Measurements from ENCODE around the gene PPFIA3. TPM values are rescaled to one million over a fixed set of nuclear protein-coding genes. Genes with fewer than 3 reads are reported as not detected.
A peak's percentile ranks its signal among the peaks of the same experiment; 100 is the strongest.

Gene PPFIA3
- total and polyA plus RNA-seq, 2 experiments from 2014 or later: 25.4 to 29.7 TPM

GRCh38 chr19:49150944-49151243, 31.6 kb downstream of the PPFIA3 start:
- Mint-ChIP-seq H3K4me3 (peak overlapping the region; percentile 96), H3K36me3 (ENCODE audit: low read depth) (peaks cover 8% of the 10 kb centered on the region; the same call in 2 of the 3 replicates), H3K4me1 (peaks cover 45% of the 10 kb centered on the region), H3K27ac (no peak overlapping the region), H3K9me3 (peaks cover 12% of the 10 kb centered on the region), H3K27me3 (ENCODE audit: insufficient read depth, low read depth, poor library complexity) (peaks cover 28% of the 10 kb centered on the region)
- H3K79me2 ChIP-seq (replicated peaks; ENCODE audit: insufficient read depth): no peaks in the 10 kb centered on the region
- H4K20me1 ChIP-seq (replicated peaks; ENCODE audit: insufficient read depth): no peaks in the 10 kb centered on the region
- no peak for DNase-seq (ENCODE audit: low spot score)
- no peak for ATAC-seq
- no peak overlapping the region for H2AFZ ChIP-seq
- peak overlapping the region; percentile 96 for H3K4me3 ChIP-seq
- H3K4me1 ChIP-seq (ENCODE audit: insufficient read depth): peaks cover 27% of the 10 kb centered on the region
- H3K36me3 ChIP-seq (ENCODE audit: insufficient read depth): no peaks in the 10 kb centered on the region
- TF ChIP-seq ZNF114 (CRISPR knock-in tag; IDR thresholded peaks at IDR 0.05): no peak
- no peak for TF ChIP-seq CTCF (conservative IDR thresholded peaks at IDR 0.05; ENCODE audit: low read depth in 2 of 2)
- no peak for TF ChIP-seq EZH2 (IDR thresholded peaks at IDR 0.05; ENCODE audit: low read depth, unreplicated experiment)
- no peak for TF ChIP-seq ETS1 (IDR thresholded peaks at IDR 0.05)
- TF ChIP-seq ZNF462 (CRISPR knock-in tag; IDR thresholded peaks at IDR 0.05): no peak
- no peak for TF ChIP-seq NANOG (IDR thresholded peaks at IDR 0.05; ENCODE audit: borderline replicate concordance)
- no peak for TF ChIP-seq REST (IDR thresholded peaks at IDR 0.05; ENCODE audit: unreplicated experiment)
- TF ChIP-seq ZNF331 (CRISPR knock-in tag; IDR thresholded peaks at IDR 0.05; ENCODE audit: low read depth): no peak
- TF ChIP-seq JUNB (IDR thresholded peaks at IDR 0.05; ENCODE audit: unreplicated experiment): no peak
- no peak for TF ChIP-seq POLR2AphosphoS5 (IDR thresholded peaks at IDR 0.05; ENCODE audit: low read depth)
- no peak for TF ChIP-seq STAT1 (IDR thresholded peaks at IDR 0.05; ENCODE audit: unreplicated experiment)
- no peak for TF ChIP-seq CREB1 (CRISPR knock-in tag; IDR thresholded peaks at IDR 0.05; ENCODE audit: low read depth)
- TF ChIP-seq EZH2phosphoT487 (IDR thresholded peaks at IDR 0.05; ENCODE audit: unreplicated experiment): no peak
- 0 out of 2 replicates have a peak overlapping the region, but pooled peaks have one; percentile 90 for H3K27ac ChIP-seq (ENCODE audit: low read depth)
- peaks cover 17% of the 10 kb centered on the region for H3F3A ChIP-seq (replicated peaks; ENCODE audit: low read depth)
- peaks cover 19% of the 10 kb centered on the region for H3K9me2 ChIP-seq (ENCODE audit: insufficient read depth)
- H3K27me3 ChIP-seq (ENCODE audit: insufficient read depth): peaks cover 7% of the 10 kb centered on the region; the same call in 1 of the 2 replicates
- peak overlapping the region; percentile 99 for H3K4me2 ChIP-seq
